SK-N-MC (cell line): ENCODE results near the gene KCNMB4.

Experiments
- EZH2 ChIP-seq: fragments of 200-600 bp; sonication (generic); IDR thresholded peaks from one replicate; pipeline ENCODE4 v1.6.1; 2017; ENCODE audit warnings: antibody characterized with exemption
- FOXP2 ChIP-seq: optimal IDR thresholded peaks from 2 replicates; pipeline ENCODE3; 2011; ENCODE audit warnings: mild to moderate bottlenecking, moderate library complexity; ENCODE audit not compliant: insufficient read depth; ENCODE audit errors: extremely low read length, control extremely low read depth
- POLR2AphosphoS5 ChIP-seq: IDR thresholded peaks from 2 replicates; pipeline ENCODE4 v1.6.1; 2012; ENCODE audit warnings: mild to moderate bottlenecking, low read depth, low read length, borderline replicate concordance

DNA sequence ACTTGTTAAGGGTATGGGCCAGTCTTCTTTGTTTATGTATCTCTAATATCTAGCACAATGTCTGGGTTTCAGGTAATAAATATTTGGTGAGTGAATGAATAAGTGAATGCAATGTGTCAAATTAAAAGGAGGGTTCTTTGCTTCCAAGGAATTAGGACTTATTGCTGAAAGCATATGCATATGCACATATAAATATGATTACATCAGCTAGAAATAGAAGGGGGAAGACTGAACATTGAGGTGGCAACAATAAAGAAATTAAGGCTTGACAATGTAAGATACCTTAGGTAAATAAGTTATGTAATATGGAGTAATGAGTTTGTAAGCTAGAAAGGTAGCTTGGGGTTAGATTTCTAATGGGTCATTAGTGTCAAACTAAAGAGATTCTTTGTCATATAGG is 37.7 kb downstream of the KCNMB4 start:
- TF ChIP-seq FOXP2 (no peak), EZH2 (no peak), POLR2AphosphoS5 (no peak)
